Liver (tissue), 9 donors: ENCODE data around the gene ADGRA3. TPM values are rescaled to one million over a fixed set of nuclear protein-coding genes. Genes with fewer than 3 reads are reported as not detected.

Experiments used
- DNase-seq: peaks from one replicate; pipeline ENCODE4 v3.0.0-alpha.2; 2017; ENCODE audit warnings: low spot score
- H3K27ac ChIP-seq, 2 donors: one replicate each; pipeline ENCODE4 v1.7.0; 2013; ENCODE audit warnings: inconsistent platforms in 2 of 2, low read length in 2 of 2, control low read depth in 1 of 2, low read depth in 1 of 2, mild to moderate bottlenecking in 1 of 2
- H3K27me3 ChIP-seq, 4 donors: one replicate each; pipeline versions ENCODE4 v1.6.1 to v1.7.0; 2013; ENCODE audit warnings: low read length in 3 of 4, inconsistent platforms in 1 of 4, mild to moderate bottlenecking in 1 of 4, moderate library complexity in 1 of 4; ENCODE audit not compliant: control insufficient read depth in 4 of 4, insufficient read depth in 4 of 4
- H3K36me3 ChIP-seq, 4 donors: one replicate each; pipeline versions ENCODE4 v1.6.1 to v1.7.0; 2013; ENCODE audit warnings: low read length in 3 of 4, mild to moderate bottlenecking in 3 of 4, low read depth in 1 of 4, moderate library complexity in 1 of 4; ENCODE audit not compliant: control insufficient read depth in 4 of 4, insufficient read depth in 3 of 4
- H3K4me1 ChIP-seq, 4 donors: one replicate each; pipeline versions ENCODE4 v1.6.1 to v1.7.0; 2013; ENCODE audit warnings: low read length in 3 of 4, mild to moderate bottlenecking in 3 of 4, moderate library complexity in 1 of 4; ENCODE audit not compliant: control insufficient read depth in 4 of 4, insufficient read depth in 4 of 4
- H3K4me3 ChIP-seq, 3 donors: one replicate each; pipeline versions ENCODE4 v1.6.1 to v1.7.0; 2013; ENCODE audit warnings: low read length in 3 of 3, control low read depth in 1 of 3, low read depth in 1 of 3, mild to moderate bottlenecking in 1 of 3
- H3K9ac ChIP-seq, 2 donors: one replicate each; pipeline ENCODE4 v1.7.0; 2013; ENCODE audit warnings: low read length in 2 of 2, mild to moderate bottlenecking in 2 of 2, moderate library complexity in 2 of 2, control low read depth in 1 of 2, low read depth in 1 of 2
- H3K9me3 ChIP-seq, 4 donors: one replicate each; pipeline versions ENCODE4 v1.6.1 to v1.7.0; 2013; ENCODE audit warnings: low read length in 3 of 4; ENCODE audit not compliant: control insufficient read depth in 4 of 4
- ATF3 ChIP-seq: IDR thresholded peaks from 2 replicates; pipeline ENCODE4 v1.6.1; 2016; ENCODE audit warnings: antibody characterized with exemption
- CTCF ChIP-seq: fragments of 150-350 bp; IDR thresholded peaks from 2 replicates; pipeline ENCODE4 v1.5.1; 2017; ENCODE audit warnings: improper control_type of control experiment, low read depth, low read length; ENCODE audit not compliant: missing input control
- EGR1 ChIP-seq, 2 donors: IDR thresholded peaks; 2 replicates each; pipeline ENCODE4 v1.6.1; 2016 to 2018; ENCODE audit warnings: antibody characterized with exemption in 2 of 2, low read depth in 2 of 2
- FOXA1 ChIP-seq: IDR thresholded peaks from 2 replicates; pipeline ENCODE4 v1.6.1; 2016; ENCODE audit warnings: antibody characterized with exemption
- FOXA2 ChIP-seq: IDR thresholded peaks from 2 replicates; pipeline ENCODE4 v1.6.1; 2016; ENCODE audit warnings: antibody characterized with exemption
- GABPA ChIP-seq, 2 donors: IDR thresholded peaks in 1 of 2; conservative IDR thresholded peaks in 1 of 2; 2 replicates each; pipeline ENCODE4 v1.6.1; 2016; ENCODE audit warnings: antibody characterized with exemption in 2 of 2, mild to moderate bottlenecking in 1 of 2, moderate library complexity in 1 of 2
- HNF4A ChIP-seq, 2 donors: conservative IDR thresholded peaks; 2 replicates each; pipeline ENCODE4 v1.6.1; 2016; ENCODE audit warnings: antibody characterized with exemption in 2 of 2, mild to moderate bottlenecking in 2 of 2
- HNF4G ChIP-seq: IDR thresholded peaks from 2 replicates; pipeline ENCODE4 v1.6.1; 2016; ENCODE audit warnings: antibody characterized with exemption
- NR2F2 ChIP-seq: IDR thresholded peaks from 2 replicates; pipeline ENCODE4 v1.6.1; 2016; ENCODE audit warnings: antibody characterized with exemption
- RAD21 ChIP-seq, 2 donors: IDR thresholded peaks; 2 replicates each; pipeline ENCODE4 v1.6.1; 2016; ENCODE audit warnings: antibody characterized with exemption in 2 of 2, mild to moderate bottlenecking in 2 of 2
- REST ChIP-seq: IDR thresholded peaks from 2 replicates; pipeline ENCODE4 v1.6.1; 2016; ENCODE audit warnings: antibody characterized with exemption, mild to moderate bottlenecking
- RXRA ChIP-seq, 2 donors: IDR thresholded peaks; 2 replicates each; pipeline ENCODE4 v1.6.1; 2017 to 2018; ENCODE audit warnings: antibody characterized with exemption in 2 of 2, mild to moderate bottlenecking in 1 of 2
- SP1 ChIP-seq: IDR thresholded peaks from 2 replicates; pipeline ENCODE4 v1.6.1; 2018; ENCODE audit warnings: antibody characterized with exemption, mild to moderate bottlenecking
- TAF1 ChIP-seq: conservative IDR thresholded peaks from 2 replicates; pipeline ENCODE4 v1.6.1; 2016; ENCODE audit warnings: antibody characterized with exemption, mild to moderate bottlenecking
- YY1 ChIP-seq: IDR thresholded peaks from 2 replicates; pipeline ENCODE4 v1.6.1; 2016; ENCODE audit warnings: antibody characterized with exemption, mild to moderate bottlenecking
- whole genome bisulfite sequencing: extraction: QIAGEN DNeasy Blood & Tissue Kit; methylation state at CpG from one replicate; pipeline ENCODE4 v1.1.7; 2013; 5-methylcytosine and 5-hydroxymethylcytosine counted together
- polyA plus RNA-seq, 2 donors: library from polyadenylated mRNA; stranded (reverse) in 1 of 2; unstranded in 1 of 2; fragments of 200-250 nt in 1 of 2; fragments of >200 nt in 1 of 2; fragmentation: Nextera tagmentation in 1 of 2; extraction: Ambion mirVana in 1 of 2; gene quantifications; one replicate each; pipeline versions ENCODE4 v1.2.1 to v1.2.3, GENCODE V29; 2013 to 2015
- total RNA-seq, 2 donors: library from RNA; depleted of rRNA; stranded (reverse); fragments of >200 nt; gene quantifications; one replicate each; pipeline ENCODE4 v1.2.3, GENCODE V29; 2014
- TF ChIP-seq, protein P1 (sequence below): IDR thresholded peaks from 2 replicates; pipeline ENCODE4 v1.6.1; 2016; ENCODE audit warnings: antibody characterized with exemption
- TF ChIP-seq, protein P2 (sequence below): IDR thresholded peaks from 2 replicates; pipeline ENCODE4 v1.6.1; 2016; ENCODE audit warnings: antibody characterized with exemption
- donor health status: healthy.
- donor health status: healthy.
- donor health status: healthy.
- donor health status: healthy.
- donor health status: healthy.

Gene ADGRA3
- total and polyA plus RNA-seq, 4 donors: 15.2 to 239 (median 32.6) TPM

DNA sequence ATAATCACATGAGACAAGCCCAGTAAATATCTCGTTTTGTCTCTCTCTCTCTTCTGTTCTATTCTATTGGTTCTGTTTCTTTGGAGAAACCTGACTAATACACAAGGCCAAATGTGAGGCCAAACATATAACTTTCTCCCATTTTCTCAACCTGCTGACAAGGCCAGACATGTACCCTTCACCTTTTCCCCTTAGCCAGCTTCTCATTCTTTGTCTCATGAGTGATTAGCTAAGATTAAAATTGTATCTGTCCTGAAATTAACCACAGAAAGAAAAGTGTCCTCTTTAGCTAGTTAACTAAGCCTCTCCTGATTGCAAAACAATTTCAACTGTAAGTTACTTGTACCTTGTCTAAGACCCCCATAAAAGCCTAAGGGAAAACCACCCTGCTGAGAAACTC lies 18.5 kb upstream of the ADGRA3 start (continued):
- TF ChIP-seq CTCF: no peak
- TF ChIP-seq ATF3: no peak
- TF ChIP-seq EGR1 (IDR thresholded peaks at IDR 0.05; ENCODE audit: low read depth in 2 of 2): no peak
- no peak for TF ChIP-seq HNF4A (conservative IDR thresholded peaks at IDR 0.05)
- no peak for TF ChIP-seq RAD21 (IDR thresholded peaks at IDR 0.05)
- no peak for TF ChIP-seq FOXA2
- TF ChIP-seq HNF4G: no peak
- TF ChIP-seq, protein P1, sequence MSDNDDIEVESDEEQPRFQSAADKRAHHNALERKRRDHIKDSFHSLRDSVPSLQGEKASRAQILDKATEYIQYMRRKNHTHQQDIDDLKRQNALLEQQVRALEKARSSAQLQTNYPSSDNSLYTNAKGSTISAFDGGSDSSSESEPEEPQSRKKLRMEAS: no peak
- TF ChIP-seq NR2F2: no peak

GRCh38 chr4:22532896-22533295 lies 17.0 kb upstream of the ADGRA3 start:
- H3K27ac ChIP-seq: no peak overlapping the region
- 86% methylated on average over 1 of the region's 1 CpG for WGBS

More at GRCh38 chr4:22532896-22533295, 17.0 kb upstream of the ADGRA3 start:
- peaks cover 0 to 10% (median 6%) of the 10 kb centered on the region in 4 donors for H3K9me3 ChIP-seq
- H3K36me3 ChIP-seq: no peaks in the 10 kb centered on the region
- no peak overlapping the region for H3K4me3 ChIP-seq
- DNase-seq: no peak
- H3K27me3 ChIP-seq: no peaks in the 10 kb centered on the region
- no peak for TF ChIP-seq YY1
- TF ChIP-seq EGR1 (IDR thresholded peaks at IDR 0.05; ENCODE audit: low read depth in 2 of 2): no peak
- TF ChIP-seq ATF3: no peak
- TF ChIP-seq, protein P2, sequence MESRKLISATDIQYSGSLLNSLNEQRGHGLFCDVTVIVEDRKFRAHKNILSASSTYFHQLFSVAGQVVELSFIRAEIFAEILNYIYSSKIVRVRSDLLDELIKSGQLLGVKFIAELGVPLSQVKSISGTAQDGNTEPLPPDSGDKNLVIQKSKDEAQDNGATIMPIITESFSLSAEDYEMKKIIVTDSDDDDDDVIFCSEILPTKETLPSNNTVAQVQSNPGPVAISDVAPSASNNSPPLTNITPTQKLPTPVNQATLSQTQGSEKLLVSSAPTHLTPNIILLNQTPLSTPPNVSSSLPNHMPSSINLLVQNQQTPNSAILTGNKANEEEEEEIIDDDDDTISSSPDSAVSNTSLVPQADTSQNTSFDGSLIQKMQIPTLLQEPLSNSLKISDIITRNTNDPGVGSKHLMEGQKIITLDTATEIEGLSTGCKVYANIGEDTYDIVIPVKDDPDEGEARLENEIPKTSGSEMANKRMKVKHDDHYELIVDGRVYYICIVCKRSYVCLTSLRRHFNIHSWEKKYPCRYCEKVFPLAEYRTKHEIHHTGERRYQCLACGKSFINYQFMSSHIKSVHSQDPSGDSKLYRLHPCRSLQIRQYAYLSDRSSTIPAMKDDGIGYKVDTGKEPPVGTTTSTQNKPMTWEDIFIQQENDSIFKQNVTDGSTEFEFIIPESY: no peak
- no peak for TF ChIP-seq GABPA (IDR thresholded peaks at IDR 0.05 in 1 of 2, conservative IDR thresholded peaks at IDR 0.05 in 1 of 2)
- TF ChIP-seq REST: no peak
- TF ChIP-seq TAF1: no peak
- no peak for TF ChIP-seq FOXA2
- no peak for TF ChIP-seq RXRA (IDR thresholded peaks at IDR 0.05)
- no peak for TF ChIP-seq FOXA1
- no peak for TF ChIP-seq SP1
- no peaks in the 10 kb centered on the region for H3K4me1 ChIP-seq
- no peak overlapping the region for H3K9ac ChIP-seq
